GM21447 (cell line): Measurements from ENCODE around the gene STX11.
"Not testable (repeated sequence)": the region's sequence is repeated elsewhere in the genome, so short reads cannot be mapped to it uniquely, and the experiment has no call there.

ENCODE experiments used
- ATAC-seq: cut with Tn5 transposase; IDR thresholded peaks from one replicate; pipeline ENCODE4 v1.9.1; 2021; ENCODE audit not compliant: unreplicated experiment

Gene STX11

DNA sequence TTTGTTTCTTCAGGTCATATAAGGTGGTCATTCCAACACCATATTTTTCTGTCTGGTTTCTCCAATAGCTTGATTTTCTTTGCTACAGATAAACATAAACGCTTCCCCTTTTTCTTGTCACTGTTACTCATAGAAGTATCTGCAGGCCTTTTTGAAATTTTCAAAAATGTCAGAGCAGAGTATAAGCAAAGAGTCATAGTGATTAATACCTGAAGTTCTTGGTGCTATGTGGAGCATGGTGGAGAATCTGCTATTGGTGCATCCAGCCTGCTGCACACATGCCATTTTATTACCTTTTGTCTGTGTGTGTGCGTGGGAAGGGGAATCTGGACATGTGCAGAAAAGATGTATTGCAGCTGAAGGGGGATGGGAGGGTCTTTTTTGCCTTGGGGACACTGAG lies 19.7 kb downstream of the STX11 start:
- no peak for ATAC-seq

DNA sequence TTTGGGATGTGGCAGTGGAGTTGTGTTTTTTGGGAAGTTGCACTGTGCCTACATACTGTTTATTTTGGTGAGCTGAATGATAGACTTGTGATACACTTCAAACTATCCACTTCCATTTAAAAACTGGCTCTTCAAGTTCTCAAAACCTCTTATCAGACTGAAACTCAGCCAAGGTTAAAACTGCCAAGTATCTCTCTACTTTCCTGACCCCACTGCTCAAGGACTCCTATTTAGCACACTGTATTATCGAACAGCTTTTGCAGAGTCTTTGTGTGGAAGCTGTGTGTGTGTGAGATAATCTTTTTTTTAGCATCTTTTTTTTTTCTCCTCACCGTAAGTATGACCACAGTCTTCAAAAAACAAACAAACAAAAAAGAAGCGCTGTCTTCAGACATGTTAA lies 21.1 kb downstream of the STX11 start:
- ATAC-seq, result no peak

- no peak for ATAC-seq
Measured at GRCh38 chr6:144174006-144174405, 23.7 kb downstream of the STX11 start.

GRCh38 chr6:144176043-144176442 lies 25.7 kb downstream of the STX11 start:
- no peak for ATAC-seq

- no peak for ATAC-seq
Measured at GRCh38 chr6:144177726-144178125, 27.4 kb downstream of the STX11 start.

GRCh38 chr6:144178323-144178722 lies 28.0 kb downstream of the STX11 start:
- ATAC-seq, result no peak

DNA sequence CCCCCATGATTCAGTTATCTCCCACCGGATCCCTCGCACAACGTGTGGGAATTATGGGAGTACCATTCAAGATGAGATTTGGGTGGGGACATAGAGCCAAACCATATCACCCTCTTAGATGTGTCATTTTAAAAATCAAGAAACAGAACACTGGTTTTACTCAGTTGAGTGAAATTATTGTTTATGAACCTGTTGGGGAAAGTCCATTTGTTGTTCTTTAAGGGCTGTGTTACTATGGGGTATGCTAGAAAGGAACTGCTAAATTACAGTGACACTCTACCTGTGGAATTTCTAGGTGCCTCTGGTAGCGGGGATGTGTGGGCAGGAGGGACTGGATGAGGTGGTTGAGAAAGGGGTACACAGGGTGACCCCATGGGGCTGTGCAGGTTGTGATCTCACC lies 28.9 kb downstream of the STX11 start:
- no peak for ATAC-seq

DNA sequence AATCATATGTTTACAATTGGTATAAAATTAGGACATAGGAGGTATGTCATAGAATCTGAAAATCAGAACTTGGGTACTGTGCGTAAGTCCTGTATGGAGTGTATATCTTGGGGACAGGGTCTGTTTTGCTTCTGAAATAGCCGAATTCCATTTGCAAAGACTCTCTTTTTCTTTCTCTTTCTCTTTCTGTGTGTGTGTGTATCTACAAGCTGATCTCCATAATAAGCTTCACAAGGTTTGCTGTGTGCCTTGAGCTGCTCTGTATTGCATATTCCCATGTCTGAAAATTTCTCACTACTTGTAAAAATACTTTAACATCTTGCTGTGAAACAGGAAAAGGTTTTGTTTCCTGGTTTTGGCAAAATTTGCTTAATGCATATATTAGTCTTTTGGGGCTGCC lies 29.5 kb downstream of the STX11 start:
- no peak for ATAC-seq

DNA sequence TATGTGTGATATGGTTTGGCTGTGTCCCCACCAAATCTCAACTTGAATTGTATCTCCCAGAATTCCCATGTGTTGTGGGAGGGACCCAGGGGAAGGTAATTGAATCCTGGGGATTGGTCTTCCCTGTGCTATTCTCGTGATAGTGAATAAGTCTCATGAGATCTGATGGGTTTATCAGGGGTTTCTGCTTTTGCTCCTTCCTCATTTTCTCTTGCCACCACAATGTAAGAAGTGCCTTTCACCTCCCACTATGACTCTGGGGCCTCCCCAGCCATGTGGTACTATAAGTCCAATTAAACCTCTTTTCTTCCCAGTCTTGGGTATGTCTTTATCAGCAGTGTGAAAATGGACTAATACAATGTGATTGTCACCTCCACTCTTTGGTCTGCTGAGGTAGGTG lies 30.0 kb downstream of the STX11 start:
- ATAC-seq, result not testable (repeated sequence)

DNA sequence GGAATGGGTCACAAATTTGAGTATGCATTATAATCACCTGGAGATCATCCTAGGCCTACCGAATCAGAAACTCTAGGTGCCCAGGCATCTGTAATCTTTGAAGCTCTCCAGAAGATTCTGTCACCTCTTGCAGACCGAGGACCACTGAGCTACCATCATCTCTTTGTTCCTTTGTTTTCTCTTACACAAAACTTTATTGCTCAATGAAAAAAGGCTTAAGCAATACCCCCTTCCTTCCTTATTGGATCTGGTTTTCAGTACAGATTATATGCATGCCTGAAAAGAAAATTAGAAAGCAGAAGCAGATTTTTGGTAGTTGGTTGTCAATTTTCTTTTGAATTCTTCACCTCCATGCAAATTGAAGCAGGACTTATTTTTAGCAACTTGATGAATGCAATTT lies 31.3 kb downstream of the STX11 start:
- no peak for ATAC-seq

DNA sequence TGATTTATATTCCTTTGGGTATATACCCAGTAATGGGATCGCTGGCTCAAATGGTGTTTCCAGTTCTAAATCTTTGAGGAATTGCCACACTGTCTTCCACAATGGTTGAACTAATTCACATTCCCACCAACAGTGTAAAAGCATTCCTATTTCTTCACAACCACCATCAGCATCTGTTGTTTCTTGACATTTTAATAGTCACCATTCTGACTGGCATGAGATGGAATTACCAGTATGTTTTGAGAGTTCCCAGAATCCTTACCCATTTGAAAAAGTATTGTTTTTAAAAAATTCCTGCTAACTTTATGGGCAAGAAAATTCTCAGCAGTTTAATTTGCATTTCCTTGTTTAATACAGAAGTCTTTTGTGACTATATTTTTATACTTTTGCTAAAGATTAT lies 33.9 kb downstream of the STX11 start:
- not testable (repeated sequence) for ATAC-seq

DNA sequence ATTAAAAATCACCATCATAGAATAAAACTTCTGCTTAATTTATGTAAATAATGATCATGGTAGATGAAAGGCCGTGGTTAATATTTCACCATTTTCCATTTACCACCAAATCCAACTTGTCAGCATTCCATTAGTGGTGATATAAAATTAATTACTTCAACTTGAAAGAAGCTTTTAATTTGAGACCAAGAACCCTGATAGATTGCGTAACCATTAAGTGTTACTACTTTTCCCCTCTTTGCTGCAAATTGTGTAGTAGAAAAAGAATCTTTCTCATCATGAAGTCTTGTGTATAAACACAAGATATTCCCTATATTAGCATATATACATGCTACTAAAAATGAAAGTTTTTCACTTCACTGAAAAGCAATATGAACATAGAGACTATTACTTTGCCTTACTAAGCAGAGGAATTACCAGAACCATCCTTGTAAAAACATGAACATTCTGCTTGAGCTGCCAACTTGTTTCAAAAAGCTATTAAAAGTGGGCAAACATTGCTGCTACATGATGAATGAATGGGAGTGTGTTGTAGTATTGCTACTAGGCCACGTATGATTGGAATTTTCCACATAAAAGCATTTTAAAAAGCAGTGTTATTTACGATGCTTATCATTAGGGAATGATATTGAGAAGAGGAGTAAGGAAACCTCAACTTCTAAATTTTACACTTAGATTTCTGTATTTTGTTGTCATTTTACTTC lies 35.0 kb downstream of the STX11 start:
- no peak for ATAC-seq

DNA sequence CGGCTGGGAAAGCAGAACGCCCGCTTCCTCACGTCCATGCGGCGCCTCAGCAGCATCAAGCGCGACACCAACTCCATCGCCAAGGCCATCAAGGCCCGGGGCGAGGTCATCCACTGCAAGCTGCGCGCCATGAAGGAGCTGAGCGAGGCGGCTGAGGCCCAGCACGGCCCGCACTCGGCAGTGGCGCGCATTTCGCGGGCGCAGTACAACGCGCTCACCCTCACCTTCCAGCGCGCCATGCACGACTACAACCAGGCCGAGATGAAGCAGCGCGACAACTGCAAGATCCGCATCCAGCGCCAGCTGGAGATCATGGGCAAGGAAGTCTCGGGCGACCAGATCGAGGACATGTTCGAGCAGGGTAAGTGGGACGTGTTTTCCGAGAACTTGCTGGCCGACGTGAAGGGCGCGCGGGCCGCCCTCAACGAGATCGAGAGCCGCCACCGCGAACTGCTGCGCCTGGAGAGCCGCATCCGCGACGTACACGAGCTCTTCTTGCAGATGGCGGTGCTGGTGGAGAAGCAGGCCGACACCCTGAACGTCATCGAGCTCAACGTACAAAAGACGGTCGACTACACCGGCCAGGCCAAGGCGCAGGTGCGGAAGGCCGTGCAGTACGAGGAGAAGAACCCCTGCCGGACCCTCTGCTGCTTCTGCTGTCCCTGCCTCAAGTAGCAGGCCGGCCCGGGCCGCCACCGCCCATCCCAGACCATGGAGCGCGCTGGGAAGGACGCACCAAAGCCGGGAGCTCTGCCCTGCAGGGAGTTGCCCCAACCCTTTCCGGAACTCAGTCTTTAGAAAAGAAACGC lies 36.7 kb downstream of the STX11 start:
- ATAC-seq, result no peak

DNA sequence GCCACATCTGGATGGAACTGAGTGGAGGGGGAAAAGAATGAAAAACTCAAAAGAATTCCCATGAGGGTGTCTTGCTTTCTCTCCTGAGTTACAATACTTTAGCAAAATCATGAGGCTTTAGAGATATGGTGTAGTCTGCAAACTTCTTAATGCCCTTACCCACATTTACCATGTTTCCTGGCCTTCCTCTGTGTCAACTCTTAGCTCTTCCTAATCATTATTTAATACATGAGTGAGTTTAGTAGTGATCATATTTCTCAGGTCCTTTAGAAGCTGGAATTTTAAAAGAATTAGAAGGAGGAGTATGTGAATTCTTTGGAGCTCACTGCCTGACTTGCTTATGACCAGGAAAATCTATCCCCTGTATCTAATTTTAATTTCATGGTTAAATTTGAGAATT lies 39.0 kb downstream of the STX11 start:
- no peak for ATAC-seq

DNA sequence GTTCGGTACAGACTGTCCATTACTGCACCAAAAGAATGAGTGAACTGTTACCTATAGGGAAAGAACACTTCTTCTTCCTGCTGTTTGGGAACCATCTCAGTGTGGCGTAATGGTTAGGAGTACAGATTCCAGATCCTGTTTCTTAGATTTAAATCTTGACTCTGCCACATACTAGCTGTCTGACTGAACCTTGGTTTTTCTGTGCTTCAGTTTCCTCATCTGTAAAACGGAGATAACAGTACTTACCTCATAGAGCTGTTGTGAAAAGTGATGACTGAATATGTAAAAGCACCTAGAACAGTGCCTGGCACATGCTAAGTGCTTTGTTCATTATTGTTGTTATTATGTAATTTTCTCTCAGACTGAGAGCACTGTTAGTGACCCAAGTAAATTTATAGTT lies 39.8 kb downstream of the STX11 start:
- ATAC-seq, result no peak

GRCh38 chr6:144190593-144190992 lies 40.3 kb downstream of the STX11 start:
- no peak for ATAC-seq

DNA sequence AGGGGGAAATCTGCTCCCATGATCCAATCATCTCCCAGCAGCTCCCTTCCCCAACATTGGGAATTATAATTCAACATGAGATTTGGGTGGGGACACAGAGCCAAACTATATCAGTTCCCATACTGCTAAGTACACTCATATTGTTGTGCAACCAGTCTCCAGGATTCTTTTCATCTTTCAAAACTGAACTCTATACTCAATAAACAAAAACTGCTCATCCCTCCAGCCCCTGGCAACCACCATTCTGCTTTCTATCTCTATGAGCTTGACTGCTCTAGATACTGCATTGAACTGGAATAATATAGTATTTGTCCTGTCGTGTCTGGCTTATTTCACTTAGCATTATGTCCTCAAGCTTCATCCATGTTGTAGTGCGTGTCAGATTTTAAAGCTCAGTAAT lies 42.9 kb downstream of the STX11 start:
- no peak for ATAC-seq

GRCh38 chr6:144194293-144194810 lies 44.0 kb downstream of the STX11 start:
- ATAC-seq, result no peak

DNA sequence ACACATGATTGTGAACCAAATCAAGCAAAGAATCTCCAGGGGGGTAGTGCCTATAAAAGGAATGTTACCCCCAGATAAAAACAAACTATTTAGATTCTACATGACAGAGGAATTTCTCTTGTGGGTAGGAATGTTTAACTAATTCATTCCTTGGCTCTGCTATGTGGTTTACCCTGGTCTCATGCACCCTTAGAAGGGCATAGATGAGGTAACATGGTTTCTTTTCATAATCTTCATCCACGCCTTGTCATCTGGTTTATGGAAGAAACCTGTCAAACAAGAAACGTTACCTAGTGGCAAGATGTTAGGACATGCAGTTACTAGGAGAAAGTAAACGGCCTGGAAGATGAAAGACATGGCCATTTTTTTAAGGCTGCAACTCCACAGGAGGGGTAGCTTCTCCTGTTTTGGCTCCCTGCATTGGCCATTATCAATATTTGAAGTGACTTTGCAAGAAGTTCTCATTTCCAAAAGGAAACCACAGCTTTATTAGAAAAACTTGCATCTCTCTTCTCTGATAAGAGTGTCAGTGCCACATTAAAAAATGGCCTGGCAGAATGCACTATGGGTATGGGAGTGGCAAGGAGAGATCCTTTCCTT lies 45.5 kb downstream of the STX11 start:
- ATAC-seq, result no peak

GRCh38 chr6:144197919-144198318 lies 47.6 kb downstream of the STX11 start:
- no peak for ATAC-seq

DNA sequence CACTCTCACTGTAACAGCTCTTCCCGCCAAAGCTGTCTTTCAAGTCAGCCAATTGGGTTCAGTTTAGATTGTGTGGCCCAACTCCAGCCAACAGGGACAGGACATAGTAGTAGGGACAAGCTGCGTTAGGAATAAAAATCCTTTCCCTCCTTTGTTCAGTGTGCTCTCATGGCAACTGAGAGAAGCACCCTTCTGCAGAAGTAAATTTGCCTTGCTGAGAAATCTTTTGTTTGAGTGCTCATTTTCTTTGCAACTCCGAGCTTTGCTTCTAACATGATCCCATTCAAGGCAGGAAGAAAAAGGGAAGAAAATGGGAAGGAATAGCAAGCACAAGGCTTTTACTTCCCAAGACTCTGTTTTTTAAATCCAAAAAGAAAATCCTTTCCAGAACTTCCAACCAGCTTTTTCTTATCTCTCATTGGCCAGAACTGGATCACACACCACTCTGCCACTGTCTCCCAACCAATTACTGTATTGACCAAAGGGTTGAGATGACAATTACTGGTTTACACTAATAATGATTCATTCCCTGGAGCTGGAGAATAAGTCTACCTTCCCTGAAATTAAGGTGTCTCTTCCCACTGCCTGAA lies 52.7 kb downstream of the STX11 start:
- ATAC-seq, result no peak

DNA sequence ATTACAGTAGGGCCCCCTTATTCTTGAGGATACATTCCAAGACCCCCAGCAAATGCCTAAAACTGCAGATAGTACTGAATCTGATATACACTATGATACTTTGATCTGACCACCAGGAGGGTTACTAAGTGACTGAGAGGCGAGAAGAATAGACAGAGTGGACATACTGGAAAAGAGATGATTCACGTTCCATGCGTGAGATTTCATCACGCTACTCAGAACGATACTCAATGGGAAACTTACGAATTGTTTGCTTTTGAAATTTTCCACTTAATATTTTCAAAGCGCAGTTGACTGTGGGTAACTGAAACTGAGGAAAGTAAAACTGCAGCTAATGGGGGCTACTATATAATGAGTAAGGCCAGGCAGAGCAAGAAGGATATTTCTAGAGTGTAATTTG lies 60.8 kb downstream of the STX11 start:
- ATAC-seq, result no peak
